Astrocyte (in vitro differentiated cells and primary cell): ENCODE data around the gene MAGEB17.
"Not testable (repeated sequence)": the region's sequence is repeated elsewhere in the genome, so short reads cannot be mapped to it uniquely, and the experiment has no call there.

Experiments used
- EZH2 ChIP-seq: IDR thresholded peaks from 2 replicates; pipeline ENCODE4 v1.6.1; 2012; ENCODE audit warnings: mild to moderate bottlenecking, low read length, inconsistent platforms; ENCODE audit not compliant: insufficient read depth
- TF ChIP-seq, protein P1 (sequence below): IDR thresholded peaks from 2 replicates; pipeline ENCODE4 v1.5.1; 2011; ENCODE audit warnings: low read depth, mild to moderate bottlenecking, inconsistent platforms, low read length, moderate library complexity; ENCODE audit not compliant: insufficient read depth

- TF ChIP-seq EZH2, result not testable (repeated sequence)
- TF ChIP-seq, protein P1, sequence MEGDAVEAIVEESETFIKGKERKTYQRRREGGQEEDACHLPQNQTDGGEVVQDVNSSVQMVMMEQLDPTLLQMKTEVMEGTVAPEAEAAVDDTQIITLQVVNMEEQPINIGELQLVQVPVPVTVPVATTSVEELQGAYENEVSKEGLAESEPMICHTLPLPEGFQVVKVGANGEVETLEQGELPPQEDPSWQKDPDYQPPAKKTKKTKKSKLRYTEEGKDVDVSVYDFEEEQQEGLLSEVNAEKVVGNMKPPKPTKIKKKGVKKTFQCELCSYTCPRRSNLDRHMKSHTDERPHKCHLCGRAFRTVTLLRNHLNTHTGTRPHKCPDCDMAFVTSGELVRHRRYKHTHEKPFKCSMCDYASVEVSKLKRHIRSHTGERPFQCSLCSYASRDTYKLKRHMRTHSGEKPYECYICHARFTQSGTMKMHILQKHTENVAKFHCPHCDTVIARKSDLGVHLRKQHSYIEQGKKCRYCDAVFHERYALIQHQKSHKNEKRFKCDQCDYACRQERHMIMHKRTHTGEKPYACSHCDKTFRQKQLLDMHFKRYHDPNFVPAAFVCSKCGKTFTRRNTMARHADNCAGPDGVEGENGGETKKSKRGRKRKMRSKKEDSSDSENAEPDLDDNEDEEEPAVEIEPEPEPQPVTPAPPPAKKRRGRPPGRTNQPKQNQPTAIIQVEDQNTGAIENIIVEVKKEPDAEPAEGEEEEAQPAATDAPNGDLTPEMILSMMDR, result not testable (repeated sequence)
Observed at GRCh38 chrX:16183843-16184242, 16.6 kb downstream of the MAGEB17 start.
